ENCODE measurements around the gene TNS4. TPM values are rescaled to one million over a fixed set of nuclear protein-coding genes. Genes with fewer than 3 reads are reported as not detected.

Gene TNS4
- total and polyA plus RNA-seq, 2 experiments from 2014 or later = 0.20 TPM; not detected in 1

- Histone ChIP-seq H3K4me3 (no peak overlapping the region), H3K27ac (no peak overlapping the region), H3K9ac (no peak overlapping the region), H3K4me2 (ENCODE audit: unreplicated experiment) (no peak overlapping the region), H3K27me3 (replicated peaks; ENCODE audit: insufficient read depth) (no peaks in the 10 kb centered on the region), H3F3A (ENCODE audit: insufficient read depth) (peaks cover 12% of the 10 kb centered on the region), H3K36me3 (ENCODE audit: low read depth) (no peaks in the 10 kb centered on the region), H2AFZ (no peak overlapping the region), H4K20me1 (ENCODE audit: insufficient read depth) (no peaks in the 10 kb centered on the region), H3K9me2 (ENCODE audit: insufficient read depth) (no peaks in the 10 kb centered on the region), H3K9me3 (ENCODE audit: low read depth) (no peaks in the 10 kb centered on the region), H3K4me1 (ENCODE audit: insufficient read depth) (peaks cover 23% of the 10 kb centered on the region), H3K79me2 (ENCODE audit: insufficient read depth) (no peaks in the 10 kb centered on the region)
- TF ChIP-seq EZH2 (IDR thresholded peaks at IDR 0.05; ENCODE audit: insufficient read depth, poor library complexity, severe bottlenecking) (no peak), EZH2phosphoT487 (IDR thresholded peaks at IDR 0.05; ENCODE audit: insufficient read depth, low read depth) (no peak)
- in situ Hi-C loops (cut with MboI) = no loop called here
- 80 to 100% methylated on average over 1 of the region's 1 CpG for WGBS, 2 experiments (ENCODE audit: low coverage in 1 of 2, low lambda C conversion rate in 2 of 2, missing lambda C conversion rate in 2 of 2)
- no peak for DNase-seq
Measured at GRCh38 chr17:40477796-40478195, 23.6 kb downstream of the TNS4 start.

- Histone ChIP-seq H3K4me1 (ENCODE audit: insufficient read depth) (peaks cover 17% of the 10 kb centered on the region), H3K9ac (peak overlapping the region; percentile 22; the same call in 1 of the 2 replicates), H4K20me1 (ENCODE audit: insufficient read depth) (no peaks in the 10 kb centered on the region), H3K9me2 (ENCODE audit: insufficient read depth) (no peaks in the 10 kb centered on the region), H3K36me3 (ENCODE audit: low read depth) (no peaks in the 10 kb centered on the region), H3K4me3 (no peak overlapping the region), H2AFZ (peak overlapping the region; percentile 43), H3K9me3 (ENCODE audit: low read depth) (no peaks in the 10 kb centered on the region), H3K79me2 (ENCODE audit: insufficient read depth) (no peaks in the 10 kb centered on the region), H3K27me3 (replicated peaks; ENCODE audit: insufficient read depth) (no peaks in the 10 kb centered on the region), H3K4me2 (ENCODE audit: unreplicated experiment) (no peak overlapping the region), H3K27ac (no peak overlapping the region), H3F3A (ENCODE audit: insufficient read depth) (peaks cover 26% of the 10 kb centered on the region)
- in situ Hi-C loops (cut with MboI) = no loop called here
- TF ChIP-seq EZH2 (IDR thresholded peaks at IDR 0.05; ENCODE audit: insufficient read depth, poor library complexity, severe bottlenecking) (no peak), EZH2phosphoT487 (IDR thresholded peaks at IDR 0.05; ENCODE audit: insufficient read depth, low read depth) (no peak)
- WGBS, 2 experiments (ENCODE audit: low coverage in 1 of 2, low lambda C conversion rate in 2 of 2, missing lambda C conversion rate in 2 of 2) = 88 to 90% methylated on average over 18 of the region's 18 CpGs
- no peak for DNase-seq
Measured at GRCh38 chr17:40475234-40475908, 26.1 kb downstream of the TNS4 start.

GRCh38 chr17:40474419-40475002 lies 26.9 kb downstream of the TNS4 start:
- no peak overlapping the region for H3K4me3 ChIP-seq
- no peaks in the 10 kb centered on the region for H4K20me1 ChIP-seq (ENCODE audit: insufficient read depth)
- no peaks in the 10 kb centered on the region for H3K27me3 ChIP-seq (replicated peaks; ENCODE audit: insufficient read depth)
- no peak overlapping the region for H2AFZ ChIP-seq
- in situ Hi-C loops (cut with MboI) = no loop called here
- H3K4me1 ChIP-seq (ENCODE audit: insufficient read depth) = peaks cover 9% of the 10 kb centered on the region; the same call in 1 of the 2 replicates
- H3K79me2 ChIP-seq (ENCODE audit: insufficient read depth) = no peaks in the 10 kb centered on the region
- no peaks in the 10 kb centered on the region for H3K9me2 ChIP-seq (ENCODE audit: insufficient read depth)
- 81 to 84% methylated on average over 9 of the region's 9 CpGs for WGBS, 2 experiments (ENCODE audit: low coverage in 1 of 2, low lambda C conversion rate in 2 of 2, missing lambda C conversion rate in 2 of 2)
- no peak overlapping the region for H3K4me2 ChIP-seq (ENCODE audit: unreplicated experiment)
- H3K9me3 ChIP-seq (ENCODE audit: low read depth) = no peaks in the 10 kb centered on the region
- TF ChIP-seq EZH2phosphoT487 (IDR thresholded peaks at IDR 0.05; ENCODE audit: insufficient read depth, low read depth) (no peak), EZH2 (IDR thresholded peaks at IDR 0.05; ENCODE audit: insufficient read depth, poor library complexity, severe bottlenecking) (no peak)
- no peaks in the 10 kb centered on the region for H3K36me3 ChIP-seq (ENCODE audit: low read depth)
- peaks cover 31% of the 10 kb centered on the region for H3F3A ChIP-seq (ENCODE audit: insufficient read depth)
- H3K9ac ChIP-seq = no peak overlapping the region
- DNase-seq = no peak
- H3K27ac ChIP-seq = no peak overlapping the region

- Histone ChIP-seq H3F3A (ENCODE audit: insufficient read depth) (peaks cover 37% of the 10 kb centered on the region), H3K9ac (no peak overlapping the region), H3K79me2 (ENCODE audit: insufficient read depth) (no peaks in the 10 kb centered on the region), H3K4me1 (ENCODE audit: insufficient read depth) (peaks cover 9% of the 10 kb centered on the region; the same call in 1 of the 2 replicates), H3K4me3 (no peak overlapping the region), H3K36me3 (ENCODE audit: low read depth) (no peaks in the 10 kb centered on the region), H3K9me3 (ENCODE audit: low read depth) (no peaks in the 10 kb centered on the region), H4K20me1 (ENCODE audit: insufficient read depth) (no peaks in the 10 kb centered on the region), H3K27me3 (replicated peaks; ENCODE audit: insufficient read depth) (no peaks in the 10 kb centered on the region), H3K4me2 (ENCODE audit: unreplicated experiment) (no peak overlapping the region), H2AFZ (no peak overlapping the region), H3K9me2 (ENCODE audit: insufficient read depth) (no peaks in the 10 kb centered on the region), H3K27ac (no peak overlapping the region)
- 87 to 89% methylated on average over 15 to 16 of the region's 16 CpGs for WGBS, 2 experiments (ENCODE audit: low coverage in 1 of 2, low lambda C conversion rate in 2 of 2, missing lambda C conversion rate in 2 of 2)
- no peak for DNase-seq
- in situ Hi-C loops (cut with MboI) = no loop called here
- TF ChIP-seq EZH2phosphoT487 (IDR thresholded peaks at IDR 0.05; ENCODE audit: insufficient read depth, low read depth) (no peak), EZH2 (IDR thresholded peaks at IDR 0.05; ENCODE audit: insufficient read depth, poor library complexity, severe bottlenecking) (no peak)
Measured at GRCh38 chr17:40473573-40474365, 27.7 kb downstream of the TNS4 start.

Data from GM23248 (cell line).